ENCODE measurements around the gene MAEA.

Gene MAEA

DNA sequence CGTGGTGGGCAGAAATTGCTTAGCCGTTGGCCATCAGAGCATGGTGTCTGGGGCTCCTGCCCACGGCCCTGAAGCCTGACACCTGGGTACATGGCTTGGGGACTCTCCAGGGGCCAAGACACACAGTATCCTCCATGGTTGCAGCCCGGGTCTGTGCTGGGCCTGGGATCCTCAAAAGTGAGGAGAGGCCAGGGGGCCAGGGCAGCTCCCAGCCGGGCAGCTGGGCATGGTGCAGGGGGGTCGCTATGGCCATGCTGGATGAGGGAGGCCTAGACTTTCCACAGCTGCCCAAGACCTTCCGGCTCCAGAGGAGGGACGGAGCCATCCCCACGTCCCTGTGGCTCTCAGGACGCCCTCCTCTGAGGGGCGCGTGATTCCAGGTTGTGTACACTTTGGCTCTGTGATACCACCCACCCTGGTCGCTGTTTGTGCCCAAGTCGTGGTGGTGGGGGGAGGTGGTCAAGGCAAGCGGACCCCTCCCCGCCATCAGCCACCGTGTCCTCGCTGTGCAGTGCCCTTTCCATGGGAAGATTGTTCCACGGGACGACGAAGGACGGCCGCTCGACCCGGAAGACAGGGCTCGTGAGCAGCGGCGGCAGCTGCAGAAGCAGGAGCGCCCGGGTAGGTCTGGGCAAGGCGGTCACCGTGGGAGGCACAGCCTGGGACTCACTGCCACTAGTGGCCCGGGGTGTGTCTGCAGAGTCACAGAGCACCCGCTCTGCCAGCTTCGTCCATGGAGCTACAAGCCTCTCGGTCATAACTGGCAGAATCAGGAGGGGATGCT lies 90.9 kb downstream of the MAEA start:
- DNase-seq (ENCODE audit: low read depth), result no peak

- DNase-seq (ENCODE audit: low read depth), result no peak
Measured at GRCh38 chr4:1381181-1381621, 91.5 kb downstream of the MAEA start.

GRCh38 chr4:1381944-1382541 lies 92.4 kb downstream of the MAEA start:
- DNase-seq (ENCODE audit: low read depth), result no peak

DNA sequence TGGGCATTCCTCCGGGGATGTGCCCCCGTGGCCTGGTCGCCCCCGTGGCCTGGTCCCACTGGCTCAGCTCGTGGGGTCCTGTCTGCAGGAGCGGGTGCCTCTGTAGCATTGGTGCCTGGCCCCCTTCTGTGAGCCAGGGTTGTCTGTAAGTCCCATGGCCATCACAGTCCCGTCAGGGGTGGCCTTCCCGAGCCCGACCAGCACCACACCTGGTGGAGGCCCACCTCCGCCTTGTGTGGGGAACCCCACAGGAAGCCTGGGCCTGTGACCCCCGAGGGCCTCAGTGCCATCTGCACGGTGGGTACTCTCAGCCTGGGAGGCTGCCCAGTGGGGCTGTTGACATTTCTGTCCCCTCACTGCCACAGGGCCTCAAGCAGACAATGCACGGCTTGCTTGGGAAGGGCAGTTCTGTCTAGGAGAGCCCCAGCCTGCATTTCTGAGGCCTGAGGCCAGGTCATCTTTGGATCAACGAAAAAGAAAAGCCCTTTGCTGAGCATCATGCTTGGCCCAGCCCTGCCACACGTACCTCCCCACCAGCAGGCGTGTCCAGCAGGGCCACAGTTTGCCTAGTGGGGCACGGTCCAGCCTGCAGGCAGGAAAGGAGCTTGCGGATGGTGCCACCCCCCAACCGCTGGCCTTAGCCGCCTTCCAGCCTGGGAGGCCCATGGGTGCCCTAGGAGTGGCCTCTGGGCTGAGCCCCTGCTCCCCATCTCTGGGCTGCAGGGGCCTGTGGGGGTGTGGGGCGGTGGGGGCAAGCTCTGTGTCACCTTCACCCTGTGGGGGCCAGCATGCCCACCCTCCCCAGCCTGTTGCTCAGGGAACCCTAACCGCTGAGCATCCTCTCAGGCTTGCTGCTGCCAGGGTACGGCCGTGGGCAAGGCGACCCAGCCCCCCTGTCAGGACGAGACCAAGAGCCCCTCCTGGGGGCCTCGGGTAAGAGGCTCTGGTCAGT lies 93.4 kb downstream of the MAEA start:
- no peak for DNase-seq (ENCODE audit: low read depth)

GRCh38 chr4:1383728-1384591 lies 94.3 kb downstream of the MAEA start:
- DNase-seq (ENCODE audit: low read depth), result no peak

- DNase-seq (ENCODE audit: low read depth), result no peak
Measured at GRCh38 chr4:1384675-1385372, 95.1 kb downstream of the MAEA start.

DNA sequence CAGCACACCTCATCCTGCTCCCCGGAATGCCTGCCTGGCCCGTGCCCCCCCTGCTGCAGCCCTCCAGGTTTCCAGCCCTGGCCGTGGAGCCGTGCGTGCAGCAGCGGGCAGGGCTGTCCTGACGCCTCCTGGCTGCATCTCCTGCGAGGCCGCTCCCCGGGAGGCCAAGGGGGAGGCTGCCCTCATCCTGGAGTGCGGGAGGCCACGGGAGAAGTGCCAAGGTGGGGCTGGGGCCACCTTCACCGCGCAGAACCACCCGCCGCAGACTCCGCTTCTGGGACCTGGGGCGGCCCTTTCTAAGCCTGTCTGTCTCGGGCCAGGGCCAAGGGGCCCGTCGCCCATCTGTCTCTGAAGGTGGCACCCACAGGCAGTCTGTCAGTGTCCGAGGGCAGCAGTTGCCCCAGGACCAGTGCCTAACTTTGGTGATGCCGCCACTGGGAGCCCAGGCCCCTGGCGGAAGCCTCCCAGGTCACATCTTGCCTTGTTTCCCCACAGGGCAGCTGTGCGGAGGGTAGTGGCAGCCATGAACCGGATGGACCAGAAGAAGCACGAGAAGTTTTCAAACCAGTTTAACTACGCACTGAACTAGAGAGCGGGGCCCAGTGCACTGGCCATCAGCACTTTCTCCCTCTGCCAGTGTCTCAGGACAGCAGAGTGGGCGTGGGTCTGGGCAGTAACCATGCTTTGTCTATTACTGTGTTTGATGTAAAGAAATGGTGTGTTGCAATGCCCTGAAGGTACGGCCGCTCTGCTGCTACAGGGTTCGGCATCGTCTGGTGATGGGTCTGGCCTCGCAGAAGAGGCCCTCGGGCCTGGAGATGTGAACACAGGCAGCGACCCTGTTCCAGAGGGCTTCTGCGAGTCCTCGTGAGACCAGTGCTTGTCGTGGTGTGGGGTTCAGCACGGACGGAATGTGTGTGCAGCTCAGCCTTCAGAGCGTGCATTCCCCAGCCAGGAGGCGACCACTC lies 96.0 kb downstream of the MAEA start:
- no peak for DNase-seq (ENCODE audit: low read depth)

Measured in GM04503 (cell line).